GM21786 (cell line): ENCODE results near the gene ERO1A.
"Not testable (repeated sequence)": the region's sequence is repeated elsewhere in the genome, so short reads cannot be mapped to it uniquely, and the experiment has no call there.

Experiments used
- ATAC-seq: cut with Tn5 transposase; IDR thresholded peaks from one replicate; pipeline ENCODE4 v1.9.1; 2021; ENCODE audit not compliant: unreplicated experiment

The ERO1A gene, protein sequence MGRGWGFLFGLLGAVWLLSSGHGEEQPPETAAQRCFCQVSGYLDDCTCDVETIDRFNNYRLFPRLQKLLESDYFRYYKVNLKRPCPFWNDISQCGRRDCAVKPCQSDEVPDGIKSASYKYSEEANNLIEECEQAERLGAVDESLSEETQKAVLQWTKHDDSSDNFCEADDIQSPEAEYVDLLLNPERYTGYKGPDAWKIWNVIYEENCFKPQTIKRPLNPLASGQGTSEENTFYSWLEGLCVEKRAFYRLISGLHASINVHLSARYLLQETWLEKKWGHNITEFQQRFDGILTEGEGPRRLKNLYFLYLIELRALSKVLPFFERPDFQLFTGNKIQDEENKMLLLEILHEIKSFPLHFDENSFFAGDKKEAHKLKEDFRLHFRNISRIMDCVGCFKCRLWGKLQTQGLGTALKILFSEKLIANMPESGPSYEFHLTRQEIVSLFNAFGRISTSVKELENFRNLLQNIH

DNA sequence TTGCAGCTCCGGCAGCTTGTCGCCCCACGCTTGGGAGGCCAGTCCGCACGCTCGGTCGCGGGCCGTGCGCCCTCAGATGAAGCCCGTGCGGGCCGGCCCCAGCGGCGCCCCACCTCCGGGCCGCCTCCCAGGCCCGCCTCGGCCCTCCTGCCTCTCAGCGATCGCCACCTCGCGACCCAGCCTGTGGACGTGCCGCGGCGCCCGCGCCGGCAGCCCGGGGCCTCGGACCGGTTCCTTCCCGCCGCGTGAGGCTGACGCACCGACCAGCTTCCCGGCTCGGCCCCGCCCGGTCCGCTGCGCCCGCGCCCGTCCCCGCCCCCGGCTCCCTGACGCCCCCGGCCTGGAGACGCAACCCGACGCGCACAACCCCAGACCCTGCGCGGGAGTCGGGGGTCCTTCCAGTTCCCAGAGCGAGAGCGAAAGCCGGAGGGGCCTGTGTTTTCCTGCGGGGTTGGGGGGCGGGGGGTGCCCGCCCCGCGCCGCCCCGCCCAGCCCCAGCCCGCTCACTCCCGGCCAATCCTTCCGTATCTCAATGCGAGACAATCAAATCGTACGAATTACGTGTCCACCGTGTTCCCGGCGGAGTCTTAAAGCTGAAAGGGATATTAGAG lies at the start of gene ERO1A:
ERO1A (minus strand) TSS at position 78 of the 611 bp plus-strand sequence; CDS start at position 1, 77 bp downstream.
- peak; percentile 63 for ATAC-seq

GRCh38 chr14:52741865-52742264 lies 46.5 kb upstream of the ERO1A start:
- ATAC-seq: peak; percentile 26

GRCh38 chr14:52740751-52741150 lies 45.4 kb upstream of the ERO1A start:
- no peak for ATAC-seq

DNA sequence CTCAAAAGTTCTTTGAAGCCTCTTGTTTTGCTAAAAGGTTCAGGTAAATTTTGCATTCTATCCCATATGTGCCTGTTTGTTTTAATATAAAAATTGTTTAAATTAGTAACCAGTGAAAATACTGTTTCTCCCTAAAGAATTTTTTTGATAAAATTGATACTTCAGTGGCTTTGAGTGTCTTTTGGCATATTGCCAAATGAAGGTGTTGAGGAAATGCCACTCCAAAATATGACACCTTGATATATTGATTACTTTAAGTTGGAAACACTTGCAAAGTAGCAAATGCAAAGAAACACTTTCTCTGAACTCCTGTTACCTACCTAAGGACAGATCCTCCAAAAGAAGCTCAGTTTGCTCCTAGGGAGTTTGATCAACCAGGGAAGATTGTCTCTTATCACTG lies 43.1 kb upstream of the ERO1A start:
- no peak for ATAC-seq

- ATAC-seq: no peak
These were observed 40.6 kb upstream of the ERO1A start for GRCh38 chr14:52735921-52736489.

- no peak for ATAC-seq
These were observed 38.5 kb upstream of the ERO1A start for GRCh38 chr14:52733824-52734223.

DNA sequence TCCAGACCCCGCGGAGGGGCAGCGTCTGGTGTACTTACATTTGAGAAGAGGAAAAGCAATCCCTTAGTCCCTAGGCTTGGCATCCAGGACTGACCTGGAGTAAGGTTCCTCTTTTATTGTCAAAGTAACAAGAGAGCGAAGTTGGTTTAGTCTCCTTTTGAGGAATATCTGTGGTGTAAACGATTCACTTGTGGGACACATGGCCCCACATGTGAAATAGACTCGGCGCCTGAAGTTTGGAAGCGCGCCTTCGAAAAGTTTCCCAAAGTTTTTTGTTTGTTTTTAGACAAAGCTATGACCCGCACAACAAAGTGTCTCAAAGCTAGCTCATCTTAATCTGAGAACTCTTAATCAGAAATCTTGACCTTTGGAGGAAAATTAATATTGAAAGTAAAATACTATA lies 35.4 kb upstream of the ERO1A start:
- no peak for ATAC-seq

GRCh38 chr14:52729925-52730708 lies 34.8 kb upstream of the ERO1A start, which contains the start of gene STYX:
Gene STYX (plus strand): TSS chr14:52730166. CDS start chr14:52730475, 309 bp downstream.
- peak; percentile 95 for ATAC-seq

GRCh38 chr14:52729585-52729924 lies 34.2 kb upstream of the ERO1A start:
- ATAC-seq: no peak

- ATAC-seq: not testable (repeated sequence)
These were observed 33.7 kb upstream of the ERO1A start for GRCh38 chr14:52729035-52729434.

GRCh38 chr14:52727509-52727908 lies 32.2 kb upstream of the ERO1A start:
- not testable (repeated sequence) for ATAC-seq

DNA sequence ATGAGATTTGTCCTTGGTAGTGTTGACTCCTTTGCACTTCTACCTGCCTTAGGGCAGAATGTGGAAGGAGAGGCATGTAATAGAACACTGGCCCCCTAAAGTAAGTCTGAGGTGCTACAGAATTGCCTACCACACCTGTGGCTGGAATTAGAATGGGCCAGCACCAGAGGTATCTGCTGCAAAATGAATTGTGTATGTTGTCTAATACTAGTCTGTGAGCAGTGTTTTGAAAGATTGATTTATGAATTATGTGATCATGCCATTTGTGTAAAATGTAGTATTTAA lies 28.9 kb upstream of the ERO1A start:
- ATAC-seq: no peak

DNA sequence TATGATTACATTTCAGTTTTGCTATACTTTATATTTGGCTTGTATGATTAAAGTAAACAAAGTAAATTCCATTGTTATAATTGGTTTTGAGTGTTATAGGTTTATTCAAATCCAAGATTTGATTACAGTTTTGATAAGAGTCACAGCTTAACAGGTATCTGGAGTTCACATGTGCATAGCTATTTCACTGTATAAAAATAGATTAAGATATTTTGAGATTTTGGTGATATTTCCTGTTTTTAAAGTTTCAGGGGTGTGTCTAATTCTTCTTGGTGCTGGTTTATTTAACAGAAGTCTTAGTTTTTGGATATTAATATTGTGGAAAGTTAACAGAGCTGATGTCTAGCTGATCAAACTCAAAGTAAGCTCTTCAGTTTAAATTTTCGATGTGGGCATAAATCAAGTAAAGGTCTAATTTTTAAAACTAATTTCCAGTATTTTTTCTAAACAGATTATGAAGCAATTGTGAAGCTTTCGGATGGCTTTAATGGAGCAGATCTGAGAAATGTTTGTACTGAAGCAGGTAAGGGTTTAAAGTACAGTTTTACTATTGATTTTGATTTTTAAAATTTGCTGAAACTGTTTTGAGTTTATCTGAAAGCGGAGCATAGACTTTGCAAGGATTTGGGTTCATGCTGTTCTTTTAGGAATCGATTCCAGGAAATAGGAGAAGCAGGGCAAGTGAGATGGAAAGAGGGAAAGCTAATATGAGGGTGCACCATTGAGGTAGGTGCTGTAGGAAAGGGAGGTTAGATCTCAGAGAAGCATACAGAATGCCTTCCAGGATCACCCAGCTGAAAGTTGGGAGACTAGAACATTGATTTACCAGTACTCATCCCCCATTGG lies 28.4 kb upstream of the ERO1A start:
- ATAC-seq: no peak

DNA sequence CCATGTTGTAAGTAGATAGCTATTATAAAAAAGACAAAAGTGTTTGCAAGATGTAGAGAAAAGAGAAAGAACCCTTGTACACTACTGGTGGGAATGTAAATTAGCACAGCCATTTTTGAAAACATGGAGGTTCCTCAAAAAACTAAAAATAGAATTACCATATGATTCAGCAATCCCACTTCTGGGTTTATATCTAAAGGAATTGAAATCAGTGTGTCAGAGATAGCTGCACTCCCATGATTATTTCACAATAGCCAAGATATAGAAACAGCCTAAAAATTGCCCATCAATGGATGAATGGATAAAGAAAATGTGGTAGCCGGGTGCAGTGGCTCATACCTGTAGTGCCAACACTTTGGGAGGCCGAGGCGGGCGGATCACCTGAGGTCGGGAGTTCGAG lies 20.8 kb upstream of the ERO1A start:
- no peak for ATAC-seq

DNA sequence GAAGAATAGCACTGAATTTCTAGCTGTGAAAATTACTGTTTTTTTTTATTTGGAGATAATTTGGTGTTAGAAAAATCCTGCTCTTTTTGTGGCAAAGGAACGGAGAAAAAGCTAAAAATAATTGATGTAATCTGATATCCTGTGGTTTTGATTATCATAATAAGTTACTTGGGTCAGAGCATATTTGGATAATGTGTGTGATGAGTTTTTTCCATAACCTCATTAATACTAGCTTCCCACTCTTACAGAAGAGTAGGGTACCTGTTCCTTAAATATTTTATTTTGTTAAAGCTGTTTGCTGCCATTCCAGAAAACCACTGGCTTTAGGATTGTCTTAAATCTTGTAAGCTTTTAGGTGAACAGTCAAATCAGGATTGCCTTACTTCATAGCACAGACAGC lies 16.3 kb upstream of the ERO1A start:
- no peak for ATAC-seq

GRCh38 chr14:52706724-52707706 lies 11.7 kb upstream of the ERO1A start, which contains the start of gene PSMC6:
Gene PSMC6 (plus strand): TSS chr14:52707200. CDS start chr14:52707220, 20 bp downstream.
- peak; percentile 97 for ATAC-seq

GRCh38 chr14:52706286-52706685 lies 10.9 kb upstream of the ERO1A start:
- no peak for ATAC-seq

- ATAC-seq: no peak
These were observed 8.3 kb upstream of the ERO1A start for GRCh38 chr14:52703664-52704063.

DNA sequence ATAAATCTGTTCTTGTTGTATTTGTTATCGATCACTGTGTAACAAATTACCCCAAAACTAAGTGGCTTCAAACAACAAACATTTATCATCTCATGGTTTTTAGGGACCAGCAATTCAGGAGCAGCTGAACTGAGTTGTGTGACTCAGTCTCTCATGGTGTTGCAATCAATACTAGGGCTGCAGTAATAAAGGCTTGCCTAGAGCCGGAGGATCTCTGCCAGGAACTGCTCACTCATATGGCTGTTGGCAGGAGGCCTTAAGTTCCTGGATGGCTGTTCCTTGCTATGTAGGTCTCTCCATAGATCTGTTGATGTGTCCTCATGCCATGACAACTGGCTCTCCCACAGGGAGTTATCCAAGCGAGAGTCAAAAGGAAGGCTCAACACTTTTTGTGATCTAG lies 7.9 kb upstream of the ERO1A start:
- no peak for ATAC-seq
